Hepatocyte (in vitro differentiated cells): ENCODE results near the gene DMRTC2. TPM values are rescaled to one million over a fixed set of nuclear protein-coding genes. Genes with fewer than 3 reads are reported as not detected.

Experiments used
- DNase-seq: peaks from one replicate; pipeline ENCODE4 v3.0.0-alpha.2; 2016; ENCODE audit warnings: low spot score
- H2AFZ ChIP-seq: fragments of 200-600 bp; sonication (generic); 2 replicates; pipeline ENCODE4 v1.6.0; 2016; ENCODE audit warnings: antibody characterized with exemption, mild to moderate bottlenecking
- H3K27ac ChIP-seq: fragments of 200-600 bp; sonication (generic); 2 replicates; pipeline ENCODE4 v1.5.1; 2016; ENCODE audit warnings: mild to moderate bottlenecking
- H3K27me3 ChIP-seq: fragments of 200-600 bp; sonication (generic); 2 replicates; pipeline ENCODE4 v1.6.1; 2016
- H3K36me3 ChIP-seq: fragments of 200-600 bp; sonication (generic); replicated peaks from 2 replicates; pipeline ENCODE4 v1.5.1; 2016; ENCODE audit warnings: low read depth; ENCODE audit not compliant: insufficient read depth
- H3K4me1 ChIP-seq: fragments of 200-600 bp; sonication (generic); 2 replicates; pipeline ENCODE4 v1.5.1; 2016; ENCODE audit warnings: mild to moderate bottlenecking, moderate library complexity; ENCODE audit not compliant: insufficient read depth
- H3K4me2 ChIP-seq: fragments of 200-600 bp; sonication (generic); 2 replicates; pipeline ENCODE4 v1.6.0; 2016
- H3K4me3 ChIP-seq: fragments of 200-600 bp; sonication (generic); 2 replicates; pipeline ENCODE4 v1.5.1; 2016; ENCODE audit warnings: mild to moderate bottlenecking
- H3K79me2 ChIP-seq: fragments of 200-600 bp; sonication (generic); 2 replicates; pipeline ENCODE4 v1.6.0; 2017; ENCODE audit warnings: mild to moderate bottlenecking
- H3K9me2 ChIP-seq: fragments of 200-600 bp; sonication (generic); replicated peaks from 2 replicates; pipeline ENCODE4 v1.6.0; 2017; ENCODE audit warnings: mild to moderate bottlenecking; ENCODE audit not compliant: insufficient read depth
- H3K9me3 ChIP-seq: fragments of 200-600 bp; sonication (generic); 2 replicates; pipeline ENCODE4 v1.5.1; 2016; ENCODE audit warnings: low read depth, mild to moderate bottlenecking
- H4K20me1 ChIP-seq: fragments of 200-600 bp; sonication (generic); 2 replicates; pipeline ENCODE4 v1.6.0; 2016; ENCODE audit warnings: mild to moderate bottlenecking; ENCODE audit not compliant: insufficient read depth, poor library complexity, severe bottlenecking
- CTCF ChIP-seq: fragments of 200-600 bp; sonication (generic); IDR thresholded peaks from 2 replicates; pipeline ENCODE4 v1.5.1; 2016; ENCODE audit warnings: antibody characterized with exemption, mild to moderate bottlenecking; ENCODE audit not compliant: poor library complexity
- EZH2 ChIP-seq: fragments of 200-600 bp; sonication (generic); IDR thresholded peaks from 2 replicates; pipeline ENCODE4 v1.6.1; 2016; ENCODE audit warnings: antibody characterized with exemption, mild to moderate bottlenecking, borderline replicate concordance
- EZH2phosphoT487 ChIP-seq: fragments of 200-600 bp; sonication (generic); IDR thresholded peaks from one replicate; pipeline ENCODE4 v1.6.1; 2018; ENCODE audit warnings: antibody characterized with exemption, mild to moderate bottlenecking, low read depth, moderate library complexity; ENCODE audit not compliant: unreplicated experiment, severe bottlenecking
- WGBS: methylation state at CpG from one replicate; pipeline ENCODE4 v1.1.6; 2016; ENCODE audit warnings: low lambda C conversion rate; ENCODE audit errors: missing lambda C conversion rate; 5-methylcytosine and 5-hydroxymethylcytosine counted together
- microRNA-seq: library from miRNA; unstranded; fragments of <30 nt; microRNA quantifications from one replicate; pipeline ENCODE4, GENCODE V29; 2017
- polyA plus RNA-seq: library from polyadenylated mRNA; unstranded; fragments of >200 nt; fragmentation: Nextera tagmentation; extraction: Ambion mirVana; gene quantifications from 2 replicates; pipeline ENCODE4 v1.2.1, GENCODE V29; 2016
- small RNA-seq: library from RNA; depleted of rRNA; stranded (forward); fragments of <200 nt; gene quantifications from one replicate; pipeline ENCODE3, GENCODE V24; 2014
- total RNA-seq: library from RNA; depleted of rRNA; stranded (reverse); fragments of >200 nt; gene quantifications from 2 replicates; pipeline ENCODE4 v1.2.3, GENCODE V29; 2014

DMRTC2 gene
- total and polyA plus RNA-seq, 2 experiments from 2014 or later, result not detected

GRCh38 chr19:41897820-41898219, 53.0 kb downstream of the DMRTC2 start:
- Histone ChIP-seq H3K36me3 (no peaks in the 10 kb centered on the region), H3K4me3 (no peak overlapping the region), H2AFZ (no peak overlapping the region), H3K4me2 (no peak overlapping the region), H3K27me3 (no peaks in the 10 kb centered on the region), H4K20me1 (no peaks in the 10 kb centered on the region), H3K9me3 (no peaks in the 10 kb centered on the region), H3K4me1 (no peaks in the 10 kb centered on the region), H3K27ac (no peak overlapping the region), H3K9me2 (no peaks in the 10 kb centered on the region), H3K79me2 (no peaks in the 10 kb centered on the region)
- no peak for DNase-seq
- TF ChIP-seq CTCF, result no peak
- TF ChIP-seq EZH2, result no peak
- TF ChIP-seq EZH2phosphoT487, result no peak
- 95% methylated on average over 22 of the region's 24 CpGs for WGBS

GRCh38 chr19:41898235-41898634, 53.4 kb downstream of the DMRTC2 start:
- Histone ChIP-seq H3K79me2 (no peaks in the 10 kb centered on the region), H3K4me2 (no peak overlapping the region), H3K9me2 (no peaks in the 10 kb centered on the region), H4K20me1 (no peaks in the 10 kb centered on the region), H2AFZ (no peak overlapping the region), H3K4me1 (no peaks in the 10 kb centered on the region), H3K27me3 (no peaks in the 10 kb centered on the region), H3K27ac (no peak overlapping the region), H3K9me3 (no peaks in the 10 kb centered on the region), H3K36me3 (no peaks in the 10 kb centered on the region), H3K4me3 (no peak overlapping the region)
- DNase-seq, result no peak
- TF ChIP-seq EZH2 (no peak), CTCF (no peak), EZH2phosphoT487 (no peak)
- WGBS, result 98% methylated on average over 15 of the region's 15 CpGs

Small RNA genes lying within 50 kb of the gene (microRNA-seq; reads per million reads assigned to microRNA genes)
- 1.8 reads per million for gene MIR6797

Small RNA genes lying within 50 kb of the gene (small RNA-seq; reads per million reads assigned to genes)
- not detected for gene MIR6797

Other genes starting within 250 kb of the DMRTC2 start
- not detected in 2 replicates for gene CEACAM4, start 218.0 kb upstream of the DMRTC2 start, total RNA-seq
- gene CEACAM4, start 218.0 kb upstream of the DMRTC2 start, polyA plus RNA-seq, result not detected in 2 replicates
- gene CEACAM7, start 156.8 kb upstream of the DMRTC2 start, total RNA-seq, result 2.7 and 6.3 TPM in 2 replicates
- gene CEACAM7, start 156.8 kb upstream of the DMRTC2 start, polyA plus RNA-seq, result not detected in 2 replicates
- 2.7 and 11.5 TPM in 2 replicates for gene CEACAM5, start 136.4 kb upstream of the DMRTC2 start, total RNA-seq
- 0.96 and 1.5 TPM in 2 replicates for gene CEACAM5, start 136.4 kb upstream of the DMRTC2 start, polyA plus RNA-seq
- gene CEACAM6, start 89.5 kb upstream of the DMRTC2 start, total RNA-seq, result 7.9 and 16.0 TPM in 2 replicates
- gene CEACAM6, start 89.5 kb upstream of the DMRTC2 start, polyA plus RNA-seq, result 4.5 and 5.3 TPM in 2 replicates
- gene CEACAM3, start 48.5 kb upstream of the DMRTC2 start, total RNA-seq, result not detected in 2 replicates
- not detected in 2 replicates for gene CEACAM3, start 48.5 kb upstream of the DMRTC2 start, polyA plus RNA-seq
- not detected in 2 replicates for gene LYPD4, start 359 bp upstream of the DMRTC2 start, total RNA-seq
- gene LYPD4, start 359 bp upstream of the DMRTC2 start, polyA plus RNA-seq, result not detected in 2 replicates
- gene RPS19, start 15.2 kb downstream of the DMRTC2 start, total RNA-seq, result 740 and 840 TPM in 2 replicates
- gene RPS19, start 15.2 kb downstream of the DMRTC2 start, polyA plus RNA-seq, result 1,425 and 1,529 TPM in 2 replicates
- gene CD79A, start 32.2 kb downstream of the DMRTC2 start, total RNA-seq, result 0.37 TPM in 1 of 2 replicates, not detected in the other
- 0.27 TPM in 1 of 2 replicates, not detected in the other for gene CD79A, start 32.2 kb downstream of the DMRTC2 start, polyA plus RNA-seq
- 22.1 and 29.7 TPM in 2 replicates for gene ARHGEF1, start 38.1 kb downstream of the DMRTC2 start, total RNA-seq
- 67.8 and 71.7 TPM in 2 replicates for gene ARHGEF1, start 38.1 kb downstream of the DMRTC2 start, polyA plus RNA-seq
- gene ERFL, start 83.4 kb downstream of the DMRTC2 start, total RNA-seq, result 0.53 TPM in 1 of 2 replicates, not detected in the other
- gene ERFL, start 83.4 kb downstream of the DMRTC2 start, polyA plus RNA-seq, result not detected in 2 replicates
- gene RABAC1, start 114.3 kb downstream of the DMRTC2 start, total RNA-seq, result 203 and 214 TPM in 2 replicates
- gene RABAC1, start 114.3 kb downstream of the DMRTC2 start, polyA plus RNA-seq, result 395 and 469 TPM in 2 replicates
- 0.03 TPM in 1 of 2 replicates, not detected in the other for gene ATP1A3, start 149.2 kb downstream of the DMRTC2 start, total RNA-seq
- 0.82 TPM in 1 of 2 replicates, not detected in the other for gene ATP1A3, start 149.2 kb downstream of the DMRTC2 start, polyA plus RNA-seq
- 0.60 and 0.92 TPM in 2 replicates for gene GRIK5, start 225.2 kb downstream of the DMRTC2 start, total RNA-seq
- gene GRIK5, start 225.2 kb downstream of the DMRTC2 start, polyA plus RNA-seq, result 0.34 and 0.50 TPM in 2 replicates
- 10.7 and 11.8 TPM in 2 replicates for gene ZNF574, start 231.1 kb downstream of the DMRTC2 start, total RNA-seq
- gene ZNF574, start 231.1 kb downstream of the DMRTC2 start, polyA plus RNA-seq, result 13.3 and 13.6 TPM in 2 replicates